HFFc6 (cell line): ENCODE data around the gene C16orf90. TPM values are rescaled to one million over a fixed set of nuclear protein-coding genes. Genes with fewer than 3 reads are reported as not detected.
"Not testable (repeated sequence)": the region's sequence is repeated elsewhere in the genome, so short reads cannot be mapped to it uniquely, and the experiment has no call there.

Source experiments
- DNase-seq: peaks from one replicate; pipeline ENCODE4 v3.0.0-alpha.2; 2018
- H3K27ac Mint-ChIP-seq: 2 replicates; pipeline ENCODE4 v1.8.0; 2020; ENCODE audit warnings: mild to moderate bottlenecking, mixed read lengths
- H3K27me3 Mint-ChIP-seq: 2 replicates; pipeline ENCODE4 v1.8.0; 2021; ENCODE audit warnings: mild to moderate bottlenecking, moderate library complexity, mixed read lengths; ENCODE audit not compliant: insufficient read depth
- H3K36me3 Mint-ChIP-seq: 2 replicates; pipeline ENCODE4 v1.8.0; 2021; ENCODE audit warnings: low read depth, mixed read lengths
- H3K4me1 Mint-ChIP-seq: 2 replicates; pipeline ENCODE4 v1.8.0; 2020; ENCODE audit warnings: low read depth, mixed read lengths
- H3K4me3 Mint-ChIP-seq: 2 replicates; pipeline ENCODE4 v1.8.0; 2020; ENCODE audit warnings: mild to moderate bottlenecking, moderate library complexity, mixed read lengths
- H3K9me3 Mint-ChIP-seq: 2 replicates; pipeline ENCODE4 v1.8.0; 2020; ENCODE audit warnings: mild to moderate bottlenecking, mixed read lengths
- total RNA-seq, 6 experiments: library from RNA; stranded (reverse); fragmentation: NEBNext Ultra II Directional; extraction: Animal tissue kit (Norgen Biotek cat#: 25700); gene quantifications; 2 replicates in 1 of 6; 3 replicates in 5 of 6; pipeline ENCODE4 v1.2.3, GENCODE V29; 2021
- TF ChIP-seq, protein P1 (sequence below): fragments of 200-600 bp; sonication (generic); IDR thresholded peaks from 2 replicates; pipeline ENCODE4 v1.5.0; 2021; ENCODE audit warnings: antibody characterized with exemption, mild to moderate bottlenecking

Gene C16orf90
- total RNA-seq, 6 experiments from 2014 or later: not detected

GRCh38 chr16:3528406-3528805 lies 33.1 kb upstream of the C16orf90 start:
- no peaks in the 10 kb centered on the region for H3K4me1 Mint-ChIP-seq
- no peaks in the 10 kb centered on the region for H3K27me3 Mint-ChIP-seq
- H3K27ac Mint-ChIP-seq: no peak overlapping the region
- H3K9me3 Mint-ChIP-seq: no peaks in the 10 kb centered on the region
- peaks cover 12% of the 10 kb centered on the region for H3K36me3 Mint-ChIP-seq
- DNase-seq: no peak
- TF ChIP-seq, protein P1, sequence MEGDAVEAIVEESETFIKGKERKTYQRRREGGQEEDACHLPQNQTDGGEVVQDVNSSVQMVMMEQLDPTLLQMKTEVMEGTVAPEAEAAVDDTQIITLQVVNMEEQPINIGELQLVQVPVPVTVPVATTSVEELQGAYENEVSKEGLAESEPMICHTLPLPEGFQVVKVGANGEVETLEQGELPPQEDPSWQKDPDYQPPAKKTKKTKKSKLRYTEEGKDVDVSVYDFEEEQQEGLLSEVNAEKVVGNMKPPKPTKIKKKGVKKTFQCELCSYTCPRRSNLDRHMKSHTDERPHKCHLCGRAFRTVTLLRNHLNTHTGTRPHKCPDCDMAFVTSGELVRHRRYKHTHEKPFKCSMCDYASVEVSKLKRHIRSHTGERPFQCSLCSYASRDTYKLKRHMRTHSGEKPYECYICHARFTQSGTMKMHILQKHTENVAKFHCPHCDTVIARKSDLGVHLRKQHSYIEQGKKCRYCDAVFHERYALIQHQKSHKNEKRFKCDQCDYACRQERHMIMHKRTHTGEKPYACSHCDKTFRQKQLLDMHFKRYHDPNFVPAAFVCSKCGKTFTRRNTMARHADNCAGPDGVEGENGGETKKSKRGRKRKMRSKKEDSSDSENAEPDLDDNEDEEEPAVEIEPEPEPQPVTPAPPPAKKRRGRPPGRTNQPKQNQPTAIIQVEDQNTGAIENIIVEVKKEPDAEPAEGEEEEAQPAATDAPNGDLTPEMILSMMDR: no peak
- H3K4me3 Mint-ChIP-seq: no peak overlapping the region

DNA sequence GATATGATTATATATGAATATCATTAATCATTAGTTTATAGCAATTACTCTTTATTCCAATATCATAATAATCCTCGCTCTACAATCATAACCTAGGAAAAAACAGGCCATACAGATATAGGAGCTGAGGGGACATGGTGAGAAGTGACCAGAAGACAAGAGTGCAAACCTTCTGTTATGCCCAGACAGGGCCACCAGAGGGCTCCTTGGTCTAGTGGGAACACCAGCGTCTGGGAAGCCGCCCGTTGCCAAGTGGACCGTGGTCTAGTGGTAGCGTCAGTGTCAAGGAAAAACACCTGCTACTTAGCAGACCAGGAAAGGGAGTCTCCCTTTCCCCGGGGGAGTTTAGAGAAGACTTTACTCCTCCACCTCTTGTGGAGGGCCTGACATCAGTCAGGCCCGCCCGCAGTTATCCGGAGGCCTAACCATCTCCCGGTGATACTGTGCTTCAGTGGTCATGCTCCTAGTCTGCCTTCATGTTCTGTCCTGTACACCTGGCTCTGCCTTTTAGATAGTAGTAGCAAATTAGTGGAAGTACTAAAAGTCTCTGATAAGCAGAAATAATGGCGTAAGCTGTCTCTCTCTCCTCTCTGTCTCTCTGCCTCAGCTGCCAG lies 32.0 kb upstream of the C16orf90 start:
- not testable (repeated sequence) for H3K4me1 Mint-ChIP-seq, H3K27me3 Mint-ChIP-seq, H3K4me3 Mint-ChIP-seq, H3K9me3 Mint-ChIP-seq, H3K27ac Mint-ChIP-seq, H3K36me3 Mint-ChIP-seq
- TF ChIP-seq, protein P1: peak; percentile 79
- DNase-seq: peak; percentile 61

GRCh38 chr16:3525951-3526350 lies 30.7 kb upstream of the C16orf90 start:
- Mint-ChIP-seq H3K36me3 (peaks cover 4% of the 10 kb centered on the region; the same call in 1 of the 2 replicates), H3K27ac (no peak overlapping the region), H3K4me1 (peaks cover 1% of the 10 kb centered on the region; the same call in 1 of the 2 replicates), H3K9me3 (no peaks in the 10 kb centered on the region), H3K27me3 (no peaks in the 10 kb centered on the region), H3K4me3 (no peak overlapping the region)
- TF ChIP-seq, protein P1: no peak
- no peak for DNase-seq

DNA sequence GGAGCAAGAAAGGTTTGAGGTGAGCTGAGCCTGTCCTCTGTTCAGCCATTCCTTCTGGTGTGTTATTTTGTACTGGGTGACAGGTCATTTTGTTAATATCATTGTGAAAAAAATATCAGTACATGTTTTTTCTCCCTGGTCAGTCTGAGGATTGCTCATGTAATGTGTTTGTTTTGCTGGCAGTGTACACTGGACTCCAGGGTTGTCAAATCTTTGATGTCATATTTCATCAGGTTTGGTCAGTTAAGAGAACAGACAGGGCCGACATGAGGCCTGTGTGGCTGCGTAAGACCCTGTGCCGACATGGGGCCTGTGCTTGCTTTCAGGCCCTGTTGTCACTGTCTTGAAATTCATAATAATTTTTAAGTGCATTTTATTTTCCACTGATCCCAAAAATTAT lies 28.0 kb upstream of the C16orf90 start:
- Mint-ChIP-seq H3K27me3 (no peaks in the 10 kb centered on the region; the same call in 1 of the 2 replicates), H3K27ac (no peak overlapping the region), H3K4me1 (peaks cover 17% of the 10 kb centered on the region), H3K9me3 (no peaks in the 10 kb centered on the region), H3K4me3 (no peak overlapping the region), H3K36me3 (peaks cover 14% of the 10 kb centered on the region)
- TF ChIP-seq, protein P1: no peak
- DNase-seq: no peak

DNA sequence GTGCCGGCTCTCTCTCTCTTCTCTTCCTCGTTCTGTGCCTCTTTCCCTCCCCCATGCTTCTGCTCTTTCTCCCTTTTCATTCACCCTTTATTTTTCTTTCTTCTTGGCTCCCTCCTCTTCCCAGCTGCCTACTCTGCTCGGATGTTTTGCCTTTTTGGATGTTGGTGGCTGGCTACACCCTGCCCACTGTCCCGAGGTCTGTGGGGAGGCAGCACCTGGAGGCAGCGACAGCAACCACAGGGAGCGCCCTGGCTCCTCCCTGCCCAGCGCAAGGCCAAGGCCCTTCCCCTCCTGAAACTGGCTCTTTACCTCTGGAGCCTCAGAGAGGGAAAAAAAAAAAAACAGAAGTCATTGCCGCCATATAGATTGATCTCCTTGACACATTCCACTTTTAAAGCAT lies 25.6 kb upstream of the C16orf90 start:
- no peaks in the 10 kb centered on the region; the same call in 1 of the 2 replicates for H3K27me3 Mint-ChIP-seq
- TF ChIP-seq, protein P1: no peak
- H3K4me1 Mint-ChIP-seq: peaks cover 17% of the 10 kb centered on the region
- peaks cover 20% of the 10 kb centered on the region for H3K36me3 Mint-ChIP-seq
- H3K27ac Mint-ChIP-seq: peak overlapping the region; percentile 5; the same call in 1 of the 2 replicates
- no peak overlapping the region for H3K4me3 Mint-ChIP-seq
- no peaks in the 10 kb centered on the region for H3K9me3 Mint-ChIP-seq
- DNase-seq: no peak
